Measurements from ENCODE around the gene SLC1A3.

SLC1A3 gene

DNA sequence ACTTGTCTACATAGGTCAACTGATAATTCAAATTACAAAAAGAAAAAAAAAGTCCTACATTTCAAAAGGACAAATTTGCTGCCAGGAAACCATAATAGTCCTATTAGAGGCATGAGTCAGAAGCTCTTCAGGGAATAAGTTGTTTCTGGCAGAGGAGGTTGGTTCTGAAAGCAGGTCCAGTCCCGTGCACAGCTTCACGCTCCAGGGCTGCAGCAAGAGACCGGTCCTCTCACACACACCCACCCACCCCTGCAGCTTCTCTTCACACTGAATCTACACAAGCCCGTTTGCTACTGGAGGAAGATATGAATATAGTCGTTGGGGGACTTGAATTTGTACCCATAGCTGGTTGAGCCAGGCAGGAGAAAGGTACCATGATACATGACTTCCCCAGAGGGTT, 36.9 kb upstream of the SLC1A3 start:
- Histone ChIP-seq H3F3A (ENCODE audit: low read depth) (no peaks in the 10 kb centered on the region), H3K79me2 (ENCODE audit: insufficient read depth, low read length) (no peaks in the 10 kb centered on the region), H3K9ac (ENCODE audit: low read depth, low read length, poor library complexity, severe bottlenecking) (no peak overlapping the region), H3K9me3 (ENCODE audit: insufficient read depth, low read depth, low read length) (no peaks in the 10 kb centered on the region), H3K9me2 (replicated peaks; ENCODE audit: low read depth, low read length) (no peaks in the 10 kb centered on the region), H3K27me3 (ENCODE audit: insufficient read depth, low read length, poor library complexity, severe bottlenecking) (no peaks in the 10 kb centered on the region), H3K4me2 (ENCODE audit: low read depth, low read length, poor library complexity, severe bottlenecking) (no peak overlapping the region), H3K36me3 (ENCODE audit: insufficient read depth, low read length) (no peaks in the 10 kb centered on the region), H3K4me3 (ENCODE audit: low read length, poor library complexity, severe bottlenecking) (no peak overlapping the region), H4K20me1 (ENCODE audit: insufficient read depth, low read length, poor library complexity, severe bottlenecking) (no peaks in the 10 kb centered on the region), H3K4me1 (ENCODE audit: insufficient read depth, low read length, poor library complexity, severe bottlenecking) (no peaks in the 10 kb centered on the region), H2AFZ (ENCODE audit: low read length) (no peak overlapping the region)
- TF ChIP-seq CTCF (conservative IDR thresholded peaks at IDR 0.05; ENCODE audit: low read length), result no peak
- no peak for TF ChIP-seq EZH2phosphoT487 (IDR thresholded peaks at IDR 0.05; ENCODE audit: borderline replicate concordance)

GRCh38 chr5:36570301-36571095, 35.9 kb upstream of the SLC1A3 start:
- Histone ChIP-seq H3K4me2 (ENCODE audit: low read depth, low read length, poor library complexity, severe bottlenecking) (no peak overlapping the region), H3K9me3 (ENCODE audit: insufficient read depth, low read depth, low read length) (no peaks in the 10 kb centered on the region), H3K27me3 (ENCODE audit: insufficient read depth, low read length, poor library complexity, severe bottlenecking) (no peaks in the 10 kb centered on the region), H3K9me2 (replicated peaks; ENCODE audit: low read depth, low read length) (no peaks in the 10 kb centered on the region), H3K9ac (ENCODE audit: low read depth, low read length, poor library complexity, severe bottlenecking) (no peak overlapping the region), H3K4me3 (ENCODE audit: low read length, poor library complexity, severe bottlenecking) (no peak overlapping the region), H3K79me2 (ENCODE audit: insufficient read depth, low read length) (no peaks in the 10 kb centered on the region), H3K36me3 (ENCODE audit: insufficient read depth, low read length) (no peaks in the 10 kb centered on the region), H2AFZ (ENCODE audit: low read length) (no peak overlapping the region), H4K20me1 (ENCODE audit: insufficient read depth, low read length, poor library complexity, severe bottlenecking) (no peaks in the 10 kb centered on the region), H3F3A (ENCODE audit: low read depth) (no peaks in the 10 kb centered on the region), H3K4me1 (ENCODE audit: insufficient read depth, low read length, poor library complexity, severe bottlenecking) (no peaks in the 10 kb centered on the region)
- TF ChIP-seq CTCF (conservative IDR thresholded peaks at IDR 0.05; ENCODE audit: low read length) (no peak), EZH2phosphoT487 (IDR thresholded peaks at IDR 0.05; ENCODE audit: borderline replicate concordance) (no peak)

- no peak overlapping the region for H2AFZ ChIP-seq (ENCODE audit: low read length)
- no peak overlapping the region for H3K4me2 ChIP-seq (ENCODE audit: low read depth, low read length, poor library complexity, severe bottlenecking)
- no peaks in the 10 kb centered on the region for H3K36me3 ChIP-seq (ENCODE audit: insufficient read depth, low read length)
- H3K9me2 ChIP-seq (replicated peaks; ENCODE audit: low read depth, low read length), result no peaks in the 10 kb centered on the region
- no peak overlapping the region for H3K4me3 ChIP-seq (ENCODE audit: low read length, poor library complexity, severe bottlenecking)
- H3K4me1 ChIP-seq (ENCODE audit: insufficient read depth, low read length, poor library complexity, severe bottlenecking), result no peaks in the 10 kb centered on the region
- no peaks in the 10 kb centered on the region for H4K20me1 ChIP-seq (ENCODE audit: insufficient read depth, low read length, poor library complexity, severe bottlenecking)
- H3K9me3 ChIP-seq (ENCODE audit: insufficient read depth, low read depth, low read length), result no peaks in the 10 kb centered on the region
- TF ChIP-seq EZH2phosphoT487 (IDR thresholded peaks at IDR 0.05; ENCODE audit: borderline replicate concordance) (no peak), CTCF (conservative IDR thresholded peaks at IDR 0.05; ENCODE audit: low read length) (no peak)
- H3K27me3 ChIP-seq (ENCODE audit: insufficient read depth, low read length, poor library complexity, severe bottlenecking), result no peaks in the 10 kb centered on the region
- H3K79me2 ChIP-seq (ENCODE audit: insufficient read depth, low read length), result no peaks in the 10 kb centered on the region
- H3K9ac ChIP-seq (ENCODE audit: low read depth, low read length, poor library complexity, severe bottlenecking), result no peak overlapping the region
- H3F3A ChIP-seq (ENCODE audit: low read depth), result no peaks in the 10 kb centered on the region
Observed at GRCh38 chr5:36571401-36572042, 34.9 kb upstream of the SLC1A3 start.
